Heart right ventricle (tissue), 16 donors: ENCODE results near the gene TMEM98. TPM values are rescaled to one million over a fixed set of nuclear protein-coding genes. Genes with fewer than 3 reads are reported as not detected.
"Not testable (repeated sequence)": the region's sequence is repeated elsewhere in the genome, so short reads cannot be mapped to it uniquely, and the experiment has no call there.

ENCODE experiments used
- ATAC-seq, 8 donors: fragments of 200-7000 bp; cut with Tn5 transposase; one replicate each; pipeline ENCODE4 v1.9.1; 2020; ENCODE audit warnings: mild to moderate bottlenecking in 8 of 8, moderate library complexity in 8 of 8, moderate number of reproducible peaks in 1 of 8
- DNase-seq, 2 donors: peaks; one replicate each; pipeline ENCODE4 v3.0.0-alpha.2; 2020
- H3K27ac ChIP-seq, 10 donors: fragments of 200-600 bp; sonication (generic) in 2 of 10; one replicate each; pipeline versions ENCODE4 v1.5.0 to v1.8.0; 2020 to 2022; ENCODE audit warnings: mild to moderate bottlenecking in 3 of 10
- H3K27me3 ChIP-seq, 7 donors: fragments of 200-600 bp; one replicate each; pipeline ENCODE4 v1.8.0; 2021 to 2022; ENCODE audit warnings: mild to moderate bottlenecking in 2 of 7
- H3K36me3 ChIP-seq, 9 donors: fragments of 200-600 bp; sonication (generic) in 1 of 9; one replicate each; pipeline versions ENCODE4 v1.5.0 to v1.8.0; 2020 to 2022; ENCODE audit warnings: mild to moderate bottlenecking in 2 of 9
- H3K4me1 ChIP-seq, 9 donors: fragments of 200-600 bp; sonication (generic) in 1 of 9; one replicate each; pipeline versions ENCODE4 v1.5.0 to v1.8.0; 2020 to 2022; ENCODE audit warnings: mild to moderate bottlenecking in 4 of 9
- H3K4me3 ChIP-seq, 10 donors: fragments of 200-600 bp; sonication (generic) in 2 of 10; one replicate each; pipeline versions ENCODE4 v1.5.0 to v1.8.0; 2020 to 2022; ENCODE audit warnings: mild to moderate bottlenecking in 7 of 10, moderate library complexity in 2 of 10
- H3K9me3 ChIP-seq, 11 donors: fragments of 200-600 bp in 10 of 11; sonication (generic) in 2 of 11; one replicate each; pipeline versions ENCODE4 v1.5.0 to v1.8.0; 2013 to 2022; ENCODE audit warnings: mild to moderate bottlenecking in 2 of 11, control low read depth in 1 of 11, moderate library complexity in 1 of 11
- CTCF ChIP-seq, 9 donors: fragments of 200-600 bp; sonication (generic) in 2 of 9; IDR thresholded peaks; one replicate each; pipeline versions ENCODE4 v1.5.0 to v1.8.0; 2021 to 2022; ENCODE audit warnings: antibody characterized with exemption in 9 of 9, mild to moderate bottlenecking in 5 of 9, moderate library complexity in 1 of 9
- WGBS, 2 donors: extraction: QIAGEN DNeasy Blood & Tissue Kit; methylation state at CpG; one replicate each; pipeline ENCODE4 v1.1.7; 2013; ENCODE audit warnings: inconsistent platforms in 1 of 2; 5-methylcytosine and 5-hydroxymethylcytosine counted together
- intact Hi-C, 10 donors: fragments of 100-400 bp; cut with DNase I; formaldehyde crosslinking; loops; one replicate each; pipeline versions ENCODE4 v1.11.1 to v1.14.2; 2022
- polyA plus RNA-seq, 2 donors: library from polyadenylated mRNA; stranded (reverse); fragments of 200-250 nt; gene quantifications; one replicate each; pipeline ENCODE4 v1.2.3, GENCODE V29; 2013
- total RNA-seq, 10 donors: library from RNA; stranded (reverse); fragmentation: NEBNext Ultra II Directional in 3 of 10; extraction: Animal tissue kit (Norgen Biotek cat#: 25700) in 3 of 10; gene quantifications; one replicate each; pipeline versions ENCODE4 v1.2.1 to v1.2.4, GENCODE V29; 2021 to 2023
- donor health status: Arrhythmogenic right ventricular cardiomyopathy.
- donor health status: ischemic (EF 13 %, LVEDD 7.1; RV severe dilation, severe dysfunction).
- donor health status: healthy with polysubstance abuse.
- donor health status: DM: no; HTN: yes; CAD: no.
- donor health status: DM: no; HTN: no; CAD: no.
- donor health status: ischemic (EF 25% LVEDD 6.9; RV normal size, moderate dysfunction).
- donor health status: ischemic (EF 25% LVEDD 5.7; RV mildly dilated, moderate dysfunction).
- donor health status: healthy.
- donor health status: DM: yes; HTN: yes; CAD: no.
- donor health status: Ischemic cardiomyopathy.
- donor health status: ischemic (EF 35%, LVEDD 5.7; RV mildly dilated, moderate dysfunction).
- donor health status: nonischemic (EF 11% LVEDD 7.7; RV severe dilation, severe dysfunction).
- donor health status: DM: yes; HTN: yes; CAD: no.
- donor health status: PGD.
- donor health status: ischemic (EF 29% LVEDD 5.4; RV normal size, mild dysfunction).
- donor health status: nonischemic (EF 23%, LVEDD 6.1; RV moderate dilation, normal function).

TMEM98 gene
- total and polyA plus RNA-seq, 12 donors: 5.2 to 19.5 (median 9.9) TPM

GRCh38 chr17:32920293-32920692, 7.7 kb upstream of the TMEM98 start:
- intact Hi-C loops: no loop called here
- H3K9me3 ChIP-seq: no peaks in the 10 kb centered on the region
- no peaks in the 10 kb centered on the region for H3K4me1 ChIP-seq
- DNase-seq (no peak), ATAC-seq (no peak)
- H3K36me3 ChIP-seq: no peaks in the 10 kb centered on the region
- H3K27me3 ChIP-seq: peaks cover 0 to 3% (median 0%) of the 10 kb centered on the region in 7 donors
- WGBS, 2 donors: 78 to 85% methylated on average over 8 of the region's 8 CpGs
- no peak overlapping the region for H3K4me3 ChIP-seq
- H3K27ac ChIP-seq: no peak overlapping the region
- TF ChIP-seq CTCF (IDR thresholded peaks at IDR 0.05): no peak

- H3K4me3 ChIP-seq: no peak overlapping the region
- no peaks in the 10 kb centered on the region for H3K9me3 ChIP-seq
- no peak for DNase-seq
- intact Hi-C loops: no loop called here
- 87 to 97% methylated on average over 10 of the region's 10 CpGs for WGBS, 2 donors
- TF ChIP-seq CTCF (IDR thresholded peaks at IDR 0.05): no peak
- H3K36me3 ChIP-seq: no peaks in the 10 kb centered on the region
- peaks cover 0 to 5% (median 1%) of the 10 kb centered on the region in 7 donors for H3K27me3 ChIP-seq
- ATAC-seq: no peak
- H3K4me1 ChIP-seq: no peaks in the 10 kb centered on the region
- H3K27ac ChIP-seq: no peak overlapping the region
Measured at GRCh38 chr17:32921017-32921416, 6.9 kb upstream of the TMEM98 start.

DNA sequence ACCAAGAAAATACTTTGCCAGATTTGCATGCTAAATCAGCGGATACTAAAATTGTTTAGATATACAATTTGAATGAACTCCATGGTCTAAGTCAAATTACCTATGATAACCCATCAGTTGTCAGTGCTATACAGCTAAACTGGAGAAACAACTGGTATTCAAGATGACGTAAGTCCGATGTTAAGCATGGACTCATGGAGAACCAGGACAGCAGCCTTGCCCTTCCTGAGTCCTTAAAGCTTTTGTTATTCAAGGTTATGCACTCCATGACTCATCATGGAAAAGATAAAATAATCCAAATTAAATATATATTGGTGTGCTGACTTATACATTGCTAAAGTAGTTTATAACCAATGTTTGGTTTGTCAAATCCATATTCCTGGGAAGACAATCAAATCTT, 4.0 kb upstream of the TMEM98 start:
- H3K9me3 ChIP-seq: not testable (repeated sequence)
- WGBS, 2 donors: 83 to 85% methylated on average over 3 of the region's 3 CpGs

GRCh38 chr17:32926183-32926582, 1.8 kb upstream of the TMEM98 start:
- Histone ChIP-seq H3K4me1 (peaks cover 0 to 7% (median 6%) of the 10 kb centered on the region in 9 donors), H3K9me3 (no peaks in the 10 kb centered on the region), H3K4me3 (no peak overlapping the region), H3K36me3 (no peaks in the 10 kb centered on the region), H3K27ac (no peak overlapping the region), H3K27me3 (peaks cover 0 to 44% (median 19%) of the 10 kb centered on the region in 7 donors)
- intact Hi-C loops: no loop called here
- TF ChIP-seq CTCF (IDR thresholded peaks at IDR 0.05): no peak
- 96% methylated on average over 5 of the region's 5 CpGs for WGBS, 2 donors
- ATAC-seq: no peak
- DNase-seq: no peak

More for the DNA sequence above, 4.0 kb upstream of the TMEM98 start:
- peaks cover 0 to 32% (median 17%) of the 10 kb centered on the region in 7 donors for H3K27me3 ChIP-seq
- ATAC-seq, H3K27ac ChIP-seq, DNase-seq, H3K4me1 ChIP-seq, intact Hi-C loops, H3K4me3 ChIP-seq, H3K36me3 ChIP-seq: not testable (repeated sequence)

- H3K4me3 ChIP-seq, intact Hi-C loops, H3K27ac ChIP-seq, H3K36me3 ChIP-seq, DNase-seq, H3K9me3 ChIP-seq, ATAC-seq, H3K4me1 ChIP-seq: not testable (repeated sequence)
- H3K27me3 ChIP-seq: peaks cover 0 to 44% (median 22%) of the 10 kb centered on the region in 7 donors
- WGBS, 2 donors: 94 to 97% methylated on average over 8 of the region's 8 CpGs
Measured at GRCh38 chr17:32926789-32927188, 1.2 kb upstream of the TMEM98 start.
